ENCODE measurements around the gene CYP51A1.

CYP51A1 gene

DNA sequence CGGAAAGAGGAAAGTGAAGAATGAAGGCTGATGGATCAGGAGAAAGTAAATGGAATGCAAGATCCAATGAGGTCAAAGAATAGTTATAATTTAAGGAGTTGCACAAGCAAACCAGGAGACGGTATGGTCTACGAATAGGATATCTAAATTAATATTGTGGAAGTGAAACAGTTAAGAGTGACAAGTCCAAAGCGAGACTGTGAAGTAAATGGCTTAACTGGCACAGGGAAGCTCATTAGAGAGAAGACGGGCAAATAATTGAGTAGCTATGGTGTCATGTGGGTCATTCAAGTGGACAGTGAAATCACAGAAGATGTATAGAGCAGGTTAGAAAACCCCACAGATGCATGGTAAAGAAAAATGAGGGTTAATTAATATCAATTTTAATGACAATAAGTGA, 3.2 kb downstream of the CYP51A1 start:
- no peak for DNase-seq (ENCODE audit: low read depth in 1 of 2, low spot score in 1 of 2)
- Histone ChIP-seq H3K4me3 (replicated peaks; ENCODE audit: insufficient read depth, low read length) (no peak overlapping the region), H3K27me3 (ENCODE audit: insufficient read depth, poor library complexity, severe bottlenecking) (no peaks in the 10 kb centered on the region), H3K27ac (replicated peaks) (no peak overlapping the region)
- TF ChIP-seq SPI1 (IDR thresholded peaks at IDR 0.05; ENCODE audit: borderline replicate concordance, low read depth): no peak
- no peak for TF ChIP-seq POLR2AphosphoS5 (IDR thresholded peaks at IDR 0.05; ENCODE audit: low read depth)
- TF ChIP-seq CTCF (IDR thresholded peaks at IDR 0.05; ENCODE audit: insufficient read depth, low read length): no peak
- no peak for TF ChIP-seq REST (IDR thresholded peaks at IDR 0.05; ENCODE audit: insufficient replicate concordance, low read depth)
- TF ChIP-seq GABPA (IDR thresholded peaks at IDR 0.05; ENCODE audit: low read depth): no peak

DNA sequence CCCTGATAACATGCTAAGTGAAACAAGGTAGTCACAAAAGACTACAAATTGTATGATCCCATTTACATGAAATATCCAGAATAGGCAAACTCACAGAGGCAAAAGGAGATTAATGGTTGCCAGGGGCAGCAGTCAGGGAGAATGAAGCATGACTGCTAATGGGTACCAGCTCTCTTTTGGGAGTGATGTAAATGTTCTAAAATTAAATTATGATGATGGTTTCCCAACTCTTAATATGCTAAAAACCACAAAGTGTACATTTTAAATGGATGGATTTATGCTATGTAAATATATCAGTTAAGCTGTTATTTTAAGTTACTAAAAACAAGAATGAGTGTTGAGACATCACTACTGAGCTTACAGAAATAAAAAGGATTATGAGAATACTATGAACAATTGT, 12.6 kb downstream of the CYP51A1 start:
- no peak overlapping the region for H3K4me3 ChIP-seq (replicated peaks; ENCODE audit: insufficient read depth, low read length)
- DNase-seq (ENCODE audit: low read depth in 1 of 2, low spot score in 1 of 2): no peak
- H3K27ac ChIP-seq (replicated peaks): no peak overlapping the region
- no peaks in the 10 kb centered on the region for H3K27me3 ChIP-seq (ENCODE audit: insufficient read depth, poor library complexity, severe bottlenecking)
- TF ChIP-seq CTCF (IDR thresholded peaks at IDR 0.05; ENCODE audit: insufficient read depth, low read length) (no peak), REST (IDR thresholded peaks at IDR 0.05; ENCODE audit: insufficient replicate concordance, low read depth) (no peak), SPI1 (IDR thresholded peaks at IDR 0.05; ENCODE audit: borderline replicate concordance, low read depth) (no peak), POLR2AphosphoS5 (IDR thresholded peaks at IDR 0.05; ENCODE audit: low read depth) (no peak), GABPA (IDR thresholded peaks at IDR 0.05; ENCODE audit: low read depth) (no peak)

GRCh38 chr7:92119213-92119759, 15.0 kb downstream of the CYP51A1 start:
- no peak for DNase-seq (ENCODE audit: low read depth in 1 of 2, low spot score in 1 of 2)
- no peak for TF ChIP-seq POLR2AphosphoS5 (IDR thresholded peaks at IDR 0.05; ENCODE audit: low read depth)
- no peak for TF ChIP-seq SPI1 (IDR thresholded peaks at IDR 0.05; ENCODE audit: borderline replicate concordance, low read depth)
- no peak for TF ChIP-seq GABPA (IDR thresholded peaks at IDR 0.05; ENCODE audit: low read depth)
- TF ChIP-seq REST (IDR thresholded peaks at IDR 0.05; ENCODE audit: insufficient replicate concordance, low read depth): no peak
- TF ChIP-seq CTCF (IDR thresholded peaks at IDR 0.05; ENCODE audit: insufficient read depth, low read length): no peak
- Histone ChIP-seq H3K27me3 (ENCODE audit: insufficient read depth, poor library complexity, severe bottlenecking) (no peaks in the 10 kb centered on the region), H3K4me3 (replicated peaks; ENCODE audit: insufficient read depth, low read length) (no peak overlapping the region), H3K27ac (replicated peaks) (no peak overlapping the region)
